GM19452 (cell line): Measurements from ENCODE around the gene CATSPERZ.
A peak's percentile ranks its signal among the peaks of the same experiment; 100 is the strongest.

Experiments
- ATAC-seq: cut with Tn5 transposase; IDR thresholded peaks from one replicate; pipeline ENCODE4 v1.9.1; 2021; ENCODE audit not compliant: unreplicated experiment

Gene CATSPERZ

DNA sequence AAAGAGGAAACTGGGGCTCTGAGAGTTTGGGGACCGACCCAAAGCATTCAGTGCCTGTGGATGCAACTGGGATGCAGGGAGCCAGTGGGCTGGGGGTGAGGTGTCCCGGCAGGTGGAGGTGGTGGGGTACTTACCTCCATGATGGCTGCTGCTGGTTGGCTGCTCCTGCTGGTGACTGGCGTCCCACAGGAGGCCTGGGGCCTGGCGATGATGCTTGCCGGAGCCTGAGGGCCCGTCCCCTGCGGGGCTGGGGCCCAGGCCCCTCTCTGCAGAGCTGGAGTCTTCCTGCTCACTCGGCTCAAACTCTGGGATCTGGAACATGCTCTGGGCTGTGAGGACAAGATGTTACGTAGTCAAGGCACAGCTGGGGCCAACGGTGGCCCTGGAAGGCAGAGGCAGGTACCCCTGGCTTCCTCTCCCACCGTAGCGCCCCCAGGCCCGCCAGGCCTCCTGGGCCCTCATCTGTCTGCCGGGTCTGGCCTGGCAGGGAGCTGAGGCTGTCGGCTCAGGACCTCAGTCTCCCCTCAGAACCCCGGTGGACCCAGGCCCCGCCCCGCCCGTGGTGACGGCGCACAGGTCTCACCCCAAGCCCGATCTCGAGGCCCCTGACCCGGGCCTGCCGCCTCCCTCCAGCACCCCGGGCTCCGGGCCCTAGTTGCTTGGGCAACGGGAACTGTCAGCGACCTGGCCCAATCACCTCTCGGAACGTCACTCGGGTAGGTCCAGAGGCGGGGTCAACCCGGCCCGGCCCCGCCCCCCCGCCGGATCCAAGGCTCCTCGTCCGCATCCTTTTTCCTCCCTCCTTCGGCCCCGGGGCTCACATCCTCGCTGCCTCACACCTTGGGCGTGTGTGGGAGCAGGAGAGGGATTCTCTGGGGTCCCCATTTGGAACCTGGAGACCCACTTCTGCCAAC is 15.9 kb upstream of the CATSPERZ start, which contains the start of gene BAD:
TSS of gene BAD (minus strand) at position 618 of the 914 bp plus-strand sequence. CDS start at position 321, 297 bp downstream.
- peak; percentile 60 for ATAC-seq

DNA sequence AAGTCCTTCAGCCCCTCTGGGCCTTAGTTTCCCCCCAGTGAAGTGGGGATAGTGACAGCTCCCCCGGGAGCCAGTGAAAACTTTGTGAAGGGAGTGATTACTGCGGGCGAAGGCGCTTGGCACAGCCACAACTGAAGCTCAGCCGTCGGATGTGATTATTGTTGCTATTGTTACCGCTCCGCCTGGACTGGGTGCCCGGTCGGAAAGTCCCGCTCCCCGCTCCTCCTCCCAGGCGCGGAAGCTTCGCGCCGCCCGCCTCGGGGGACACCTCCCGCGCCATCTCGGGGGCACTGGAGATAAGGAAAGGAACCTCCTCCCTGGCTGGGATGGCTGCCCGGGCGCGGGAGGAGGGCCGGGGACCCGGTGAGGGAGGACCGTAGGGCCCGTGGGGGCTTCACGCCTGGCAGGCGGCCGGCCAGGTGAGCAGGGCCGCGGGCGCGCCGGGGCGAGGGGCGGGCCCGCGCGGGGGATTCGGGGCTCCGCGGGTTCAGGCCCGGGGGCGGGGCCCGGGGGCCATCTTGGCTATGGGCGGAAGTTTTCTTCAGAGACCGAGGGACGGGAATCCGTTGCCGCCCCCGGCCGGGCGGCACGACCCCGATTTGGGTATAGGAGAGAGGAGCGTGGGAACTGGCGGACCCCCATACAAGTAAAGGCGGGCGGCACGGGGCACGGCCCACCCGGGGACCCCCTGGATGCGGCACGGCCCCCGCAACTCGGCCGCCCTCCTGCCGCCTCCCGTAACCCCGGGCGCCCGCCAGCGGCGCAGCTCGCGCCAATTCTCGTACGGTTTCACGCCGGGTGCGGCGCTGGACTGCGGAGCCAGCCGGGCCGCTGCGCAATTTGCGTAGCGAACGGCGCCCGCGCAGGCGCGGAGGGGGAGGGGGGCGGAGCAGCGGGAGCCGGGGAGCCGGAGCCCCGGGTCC is 14.9 kb upstream of the CATSPERZ start, which contains the start of gene GPR137:
TSS of gene GPR137 (plus strand) at position 887 of the 923 bp plus-strand sequence. CDS start 677 bp downstream, outside the sequence.
- ATAC-seq = peak; percentile 67

DNA sequence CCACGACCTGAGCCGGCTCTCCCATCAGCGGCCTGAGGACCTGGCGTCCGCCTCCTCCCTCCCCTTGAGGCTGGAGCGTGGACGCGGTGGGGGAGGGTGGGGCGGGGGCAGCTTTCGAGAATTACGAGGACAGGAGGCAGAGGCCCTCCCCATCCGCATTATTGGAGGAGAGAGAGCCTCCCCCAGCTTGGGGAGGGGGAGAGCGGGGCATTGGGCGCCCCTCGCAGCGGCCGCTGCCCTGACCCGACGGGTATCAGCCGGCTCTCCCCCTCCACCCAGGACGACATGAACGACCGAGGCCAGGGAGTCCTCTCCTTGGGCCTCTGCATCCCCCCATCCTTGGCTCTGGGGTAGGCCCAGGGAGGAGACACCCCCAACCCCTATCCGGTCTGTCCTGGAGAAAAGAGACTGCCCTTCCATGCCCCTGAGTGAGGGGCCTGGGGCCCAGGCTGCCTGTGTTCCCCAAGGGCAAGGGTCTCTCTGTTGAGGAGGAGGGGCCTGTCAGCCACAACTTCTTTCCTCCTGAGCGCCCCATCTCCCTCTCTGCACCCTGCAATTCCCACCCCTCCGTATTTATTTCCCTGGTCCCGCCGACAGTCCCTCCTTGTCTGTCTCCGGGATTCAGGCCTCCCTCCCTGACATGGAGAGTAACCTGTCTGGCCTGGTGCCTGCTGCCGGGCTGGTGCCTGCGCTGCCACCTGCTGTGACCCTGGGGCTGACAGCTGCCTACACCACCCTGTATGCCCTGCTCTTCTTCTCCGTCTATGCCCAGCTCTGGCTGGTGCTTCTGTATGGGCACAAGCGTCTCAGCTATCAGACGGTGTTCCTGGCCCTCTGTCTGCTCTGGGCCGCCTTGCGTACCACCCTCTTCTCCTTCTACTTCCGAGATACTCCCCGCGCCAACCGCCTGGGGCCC is 14.0 kb upstream of the CATSPERZ start:
- no peak for ATAC-seq

DNA sequence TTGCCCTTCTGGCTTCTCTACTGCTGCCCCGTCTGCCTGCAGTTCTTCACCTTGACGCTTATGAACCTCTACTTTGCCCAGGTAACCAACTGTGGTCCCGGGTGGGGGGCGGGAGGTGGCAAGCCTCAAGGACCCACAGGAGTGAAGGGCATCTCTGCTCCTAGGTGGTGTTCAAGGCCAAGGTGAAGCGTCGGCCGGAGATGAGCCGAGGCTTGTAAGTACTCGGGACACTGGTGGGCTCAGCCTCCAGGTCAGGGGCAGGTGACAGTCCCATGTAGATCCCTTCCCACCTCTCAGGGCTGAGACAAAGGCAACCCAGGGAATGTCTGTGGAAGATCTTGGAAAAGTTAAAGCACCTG is 13.4 kb upstream of the CATSPERZ start:
- no peak for ATAC-seq

DNA sequence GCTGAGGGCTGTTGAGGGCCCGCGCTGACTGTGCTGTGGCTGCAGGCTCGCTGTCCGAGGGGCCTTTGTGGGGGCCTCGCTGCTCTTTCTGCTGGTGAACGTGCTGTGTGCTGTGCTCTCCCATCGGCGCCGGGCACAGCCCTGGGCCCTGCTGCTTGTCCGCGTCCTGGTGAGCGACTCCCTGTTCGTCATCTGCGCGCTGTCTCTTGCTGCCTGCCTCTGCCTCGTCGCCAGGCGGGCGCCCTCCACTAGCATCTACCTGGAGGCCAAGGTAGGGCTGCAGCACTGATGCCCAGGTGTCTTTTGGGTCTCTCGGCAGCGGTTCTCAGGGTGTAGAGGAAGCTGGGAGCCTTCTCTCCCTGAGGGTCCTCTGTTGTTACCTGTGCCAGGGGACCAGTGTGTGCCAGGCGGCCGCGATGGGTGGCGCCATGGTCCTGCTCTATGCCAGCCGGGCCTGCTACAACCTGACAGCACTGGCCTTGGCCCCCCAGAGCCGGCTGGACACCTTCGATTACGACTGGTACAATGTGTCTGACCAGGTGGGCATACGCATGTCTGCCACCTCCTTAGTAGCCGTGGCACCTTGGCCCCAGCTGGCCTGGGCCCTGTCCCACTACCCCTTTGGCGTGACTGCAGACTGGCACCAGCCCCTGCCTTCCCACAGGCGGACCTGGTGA is 12.3 kb upstream of the CATSPERZ start:
- ATAC-seq = no peak

DNA sequence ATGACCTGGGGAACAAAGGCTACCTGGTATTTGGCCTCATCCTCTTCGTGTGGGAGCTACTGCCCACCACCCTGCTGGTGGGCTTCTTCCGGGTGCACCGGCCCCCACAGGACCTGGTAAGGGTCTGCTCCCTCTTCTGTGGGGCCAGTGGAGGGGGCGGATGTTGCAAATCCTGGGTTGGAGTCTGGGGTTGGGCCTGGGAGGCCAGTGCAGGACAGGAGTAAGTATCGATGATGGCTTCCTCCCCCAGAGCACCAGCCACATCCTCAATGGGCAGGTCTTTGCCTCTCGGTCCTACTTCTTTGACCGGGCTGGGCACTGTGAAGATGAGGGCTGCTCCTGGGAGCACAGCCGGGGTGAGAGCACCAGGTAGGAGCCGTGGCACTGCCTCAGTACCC is 11.8 kb upstream of the CATSPERZ start:
- ATAC-seq = no peak

DNA sequence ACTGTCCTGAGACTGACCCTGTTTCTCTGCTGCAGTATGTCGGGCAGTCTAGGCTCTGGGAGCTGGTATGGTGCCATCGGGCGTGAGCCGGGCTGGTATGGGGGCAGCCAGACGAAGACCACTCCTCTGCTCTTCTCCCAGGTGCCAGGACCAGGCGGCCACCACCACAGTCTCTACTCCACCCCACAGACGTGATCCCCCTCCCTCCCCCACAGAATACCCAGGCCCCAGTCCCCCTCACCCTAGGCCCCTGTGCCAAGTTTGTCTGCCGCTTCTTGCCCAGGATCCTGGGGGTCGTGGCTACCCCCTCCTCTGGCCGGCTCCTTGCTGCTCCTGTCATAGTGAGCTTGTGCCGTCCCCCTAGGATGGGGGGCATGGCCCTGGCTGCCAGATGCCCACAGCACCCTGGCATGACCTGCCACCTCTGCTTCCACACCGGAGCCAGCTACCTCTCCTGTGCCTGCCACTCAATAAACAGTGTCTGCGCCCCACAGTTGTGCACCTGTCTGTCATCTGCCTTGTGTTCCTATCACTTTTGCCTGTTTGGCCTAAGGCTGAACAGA is 11.1 kb upstream of the CATSPERZ start:
- ATAC-seq = no peak

DNA sequence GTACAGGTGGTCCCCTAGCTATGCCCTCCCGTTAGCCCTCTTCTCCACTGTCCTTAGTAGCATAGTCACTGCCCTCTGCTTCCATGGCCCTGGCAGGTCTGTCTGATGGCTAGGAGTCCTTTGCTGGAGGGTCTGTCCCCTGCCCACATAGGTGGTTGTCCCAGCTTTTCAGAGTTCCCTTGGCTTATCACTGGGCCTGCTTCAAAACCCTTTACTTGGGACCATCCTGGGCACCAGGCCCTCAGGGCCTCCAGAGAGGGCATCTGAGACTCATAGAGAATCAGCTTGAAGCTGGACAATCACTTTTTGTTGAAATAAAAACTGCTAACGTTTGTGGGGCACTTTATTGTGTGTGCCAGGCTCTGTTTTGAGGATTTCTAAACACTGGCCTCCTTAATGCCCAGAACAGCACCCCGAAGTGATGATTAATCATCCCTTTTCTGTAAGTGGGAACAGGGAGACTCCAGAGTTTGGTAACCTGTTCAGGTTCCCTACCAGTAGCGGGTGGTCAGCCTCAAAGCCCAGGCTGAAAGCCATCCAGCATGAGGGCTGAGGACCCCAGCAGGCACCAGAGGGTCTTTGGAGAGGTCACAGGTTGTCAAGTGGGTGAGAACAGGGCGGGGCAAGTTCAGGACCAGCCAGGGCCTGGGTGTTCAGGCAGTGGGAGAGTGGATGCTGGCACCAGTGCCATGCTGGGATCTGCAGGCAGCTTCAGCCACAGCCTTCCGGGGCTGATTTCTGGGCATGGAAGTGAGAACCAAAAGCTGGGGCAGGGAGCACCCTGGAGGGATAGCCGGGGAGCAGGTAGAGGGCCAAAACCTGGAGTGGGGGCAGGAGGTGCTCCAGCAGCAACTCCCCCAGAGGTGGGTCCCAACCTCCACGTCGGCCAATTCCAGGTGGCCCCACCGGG is 9.6 kb upstream of the CATSPERZ start:
- ATAC-seq = no peak

DNA sequence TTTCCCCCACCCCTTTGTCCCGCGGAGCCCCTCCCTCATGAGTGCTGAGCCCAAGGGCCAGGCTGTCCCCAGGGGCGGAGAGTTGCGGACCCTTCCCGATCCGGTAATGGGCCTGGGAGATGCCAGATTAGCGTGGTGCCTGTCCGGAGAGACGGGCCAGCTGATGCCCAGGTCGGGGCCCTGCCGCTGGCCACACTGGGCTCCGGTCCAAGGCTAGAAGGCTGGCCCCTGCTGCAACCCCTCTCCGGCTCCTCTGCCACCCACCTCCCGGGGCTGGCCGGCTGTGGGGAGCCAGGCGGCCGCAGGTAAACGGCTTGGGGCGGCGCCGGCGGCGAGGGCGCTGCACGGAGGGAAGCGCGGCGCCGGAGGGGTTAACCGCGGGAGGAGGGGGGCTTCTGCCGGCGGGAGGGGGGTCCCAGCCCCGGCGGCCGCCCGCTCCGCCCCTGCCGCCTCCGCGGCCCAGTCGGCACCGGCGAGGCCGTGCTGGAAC is 8.9 kb upstream of the CATSPERZ start, which contains the start of gene KCNK4:
TSS of gene KCNK4 (plus strand) at position 41 of the 490 bp plus-strand sequence. CDS start 1,717 bp downstream, outside the sequence.
- no peak for ATAC-seq

DNA sequence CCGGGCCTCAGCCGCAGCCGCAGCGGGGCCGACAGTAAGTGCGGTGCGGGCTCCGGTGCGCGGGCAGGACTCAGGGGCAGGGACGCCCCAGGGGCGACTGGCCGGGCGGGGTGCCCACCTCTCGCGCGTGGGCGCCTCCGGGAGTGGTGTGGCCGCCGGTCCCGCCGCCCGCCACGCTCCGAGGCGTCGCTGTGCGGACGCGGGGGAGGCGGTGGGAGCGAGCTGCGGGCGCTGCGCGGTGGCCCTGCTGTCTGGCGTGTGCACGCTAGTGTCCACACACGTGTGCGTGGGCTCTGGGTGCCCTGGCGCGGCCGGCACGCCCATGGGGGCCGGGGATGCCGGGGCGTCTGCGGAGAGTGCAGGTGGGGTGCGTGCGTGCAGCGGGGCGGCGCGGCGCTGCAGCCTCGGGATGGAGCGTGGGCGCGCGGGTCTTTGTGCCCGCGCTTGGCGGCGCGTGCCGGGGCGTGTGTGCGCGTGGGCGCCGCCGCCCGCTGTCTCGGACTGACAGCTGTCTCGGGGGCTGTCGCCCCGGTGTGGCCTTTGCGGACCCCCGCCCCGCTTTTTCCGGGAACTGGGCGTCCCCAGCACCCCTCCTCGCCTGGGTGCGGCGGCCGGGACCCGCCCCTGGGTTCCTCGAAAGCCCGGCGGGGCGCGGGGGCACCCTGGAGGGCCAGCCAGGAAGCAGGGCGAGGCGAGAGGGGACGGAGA is 8.3 kb upstream of the CATSPERZ start:
- no peak for ATAC-seq

DNA sequence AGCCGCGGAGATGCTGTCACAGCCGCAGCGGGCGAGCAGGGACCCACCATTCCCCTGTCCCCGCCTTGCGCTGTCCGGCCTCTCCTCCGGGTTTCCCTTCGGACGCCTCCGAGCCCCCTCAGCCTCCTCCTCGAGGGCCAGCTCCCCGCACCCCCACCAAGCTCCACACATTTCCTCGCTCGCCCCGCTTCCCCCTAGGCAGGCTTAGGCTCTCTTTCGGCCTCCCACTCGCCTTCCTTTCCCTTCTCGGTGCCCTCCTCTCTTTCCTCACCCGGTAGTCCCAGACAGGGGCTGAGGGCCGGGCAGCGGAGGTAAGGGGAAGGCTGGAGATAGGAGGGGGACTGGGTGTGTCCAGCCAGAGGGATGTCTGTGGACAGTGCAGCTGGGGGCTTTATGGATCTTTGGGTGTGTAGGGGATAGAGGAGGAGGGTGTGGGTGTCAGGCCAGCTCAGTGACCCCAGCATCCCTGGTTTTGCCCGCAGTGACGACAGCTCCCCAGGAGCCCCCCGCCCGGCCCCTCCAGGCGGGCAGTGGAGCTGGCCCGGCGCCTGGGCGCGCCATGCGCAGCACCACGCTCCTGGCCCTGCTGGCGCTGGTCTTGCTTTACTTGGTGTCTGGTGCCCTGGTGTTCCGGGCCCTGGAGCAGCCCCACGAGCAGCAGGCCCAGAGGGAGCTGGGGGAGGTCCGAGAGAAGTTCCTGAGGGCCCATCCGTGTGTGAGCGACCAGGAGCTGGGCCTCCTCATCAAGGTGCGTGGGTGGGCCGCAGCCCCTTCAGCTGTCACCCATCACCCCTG is 7.5 kb upstream of the CATSPERZ start:
- no peak for ATAC-seq

DNA sequence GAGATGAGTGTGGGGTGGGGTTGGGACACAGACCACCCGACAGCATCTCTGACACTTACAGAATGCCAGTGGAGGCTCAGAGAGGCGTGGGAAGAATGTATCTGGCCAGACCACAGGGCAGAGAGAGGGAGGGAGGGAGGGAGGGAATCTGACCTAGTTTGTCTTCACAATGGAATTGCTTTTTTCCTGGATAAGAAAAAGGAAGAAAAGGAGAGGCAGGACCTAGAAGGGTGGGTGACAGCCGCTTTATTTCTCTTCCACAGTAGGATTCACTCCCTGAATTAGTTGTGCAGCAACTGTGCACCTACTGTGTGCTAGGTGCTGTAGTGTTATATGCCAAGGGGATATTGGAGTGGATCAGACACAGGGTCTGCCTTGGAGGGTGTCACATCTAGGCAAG is 5.4 kb upstream of the CATSPERZ start:
- no peak for ATAC-seq

DNA sequence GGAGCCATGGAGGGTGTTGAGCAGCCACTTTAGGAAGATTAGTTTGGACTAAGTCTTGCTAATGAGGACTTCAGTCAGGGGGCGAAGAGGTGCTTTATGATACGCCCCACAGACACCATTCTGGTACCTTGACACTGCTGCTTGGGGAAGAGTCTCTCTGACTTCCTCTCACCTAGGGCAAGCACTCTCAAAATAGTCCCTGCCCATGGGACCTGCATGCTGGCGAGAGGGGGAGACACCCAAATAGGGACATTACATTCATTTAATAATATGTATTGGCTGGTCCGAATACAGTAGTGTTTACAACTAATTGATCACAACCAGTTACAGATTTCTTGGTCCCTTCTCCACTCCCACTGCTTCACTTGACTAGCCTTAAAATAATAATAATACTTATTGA is 4.4 kb upstream of the CATSPERZ start:
- no peak for ATAC-seq

DNA sequence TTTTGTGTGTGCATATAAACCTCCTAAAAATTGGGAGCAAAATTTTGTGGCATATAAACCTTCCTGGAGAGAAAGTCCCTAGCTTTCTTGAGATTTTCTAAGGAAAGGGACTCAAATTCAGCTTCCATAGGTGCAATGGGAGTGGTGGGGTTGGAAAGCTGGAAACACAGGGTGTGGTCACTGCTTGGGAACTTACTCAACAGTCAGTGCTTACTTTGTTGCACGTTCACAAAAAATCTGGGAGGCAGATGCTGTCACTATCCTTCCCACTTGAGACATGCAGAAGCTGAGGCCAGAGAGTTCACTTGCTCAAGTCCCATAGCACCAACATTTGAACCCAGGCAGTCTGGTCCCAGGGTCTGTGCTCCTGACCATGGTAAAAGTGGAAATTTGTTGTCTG is 3.9 kb upstream of the CATSPERZ start:
- no peak for ATAC-seq

DNA sequence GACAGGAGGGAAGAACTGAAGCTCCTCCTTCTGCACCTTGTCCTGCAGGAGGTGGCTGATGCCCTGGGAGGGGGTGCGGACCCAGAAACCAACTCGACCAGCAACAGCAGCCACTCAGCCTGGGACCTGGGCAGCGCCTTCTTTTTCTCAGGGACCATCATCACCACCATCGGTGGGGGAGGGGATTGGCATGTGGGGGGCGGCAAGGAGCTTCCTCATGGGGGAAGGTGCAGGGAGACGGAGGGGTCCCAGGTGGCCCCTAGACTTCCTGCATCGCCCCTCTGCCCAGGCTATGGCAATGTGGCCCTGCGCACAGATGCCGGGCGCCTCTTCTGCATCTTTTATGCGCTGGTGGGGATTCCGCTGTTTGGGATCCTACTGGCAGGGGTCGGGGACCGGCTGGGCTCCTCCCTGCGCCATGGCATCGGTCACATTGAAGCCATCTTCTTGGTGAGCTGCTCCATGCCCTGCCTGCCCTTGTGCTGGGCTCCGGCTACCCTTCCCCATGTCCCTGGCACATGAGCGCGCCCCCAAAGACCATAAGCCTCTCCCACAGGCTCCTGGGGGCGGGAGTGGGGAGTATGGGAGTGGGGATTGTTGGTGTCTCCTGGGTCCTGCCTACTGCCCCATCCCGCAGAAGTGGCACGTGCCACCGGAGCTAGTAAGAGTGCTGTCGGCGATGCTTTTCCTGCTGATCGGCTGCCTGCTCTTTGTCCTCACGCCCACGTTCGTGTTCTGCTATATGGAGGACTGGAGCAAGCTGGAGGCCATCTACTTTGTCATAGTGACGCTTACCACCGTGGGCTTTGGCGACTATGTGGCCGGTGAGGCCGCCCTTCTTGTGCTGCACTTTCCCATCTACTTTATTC is 3.1 kb upstream of the CATSPERZ start:
- no peak for ATAC-seq
